ENCODE measurements around the gene EIF2AK3. TPM values are rescaled to one million over a fixed set of nuclear protein-coding genes. Genes with fewer than 3 reads are reported as not detected.

Gene EIF2AK3
- total and polyA plus RNA-seq, 2 of the 13 experiments (the other 11 are each of a cell fraction or from before 2014, with no cell fraction given) = 10.3 to 30.6 TPM

- TF ChIP-seq ZNF646 (CRISPR knock-in tag; IDR thresholded peaks at IDR 0.05) (no peak), MED13 (CRISPR knock-in tag; IDR thresholded peaks at IDR 0.05) (no peak), SIN3B (IDR thresholded peaks at IDR 0.05; ENCODE audit: low read length) (no peak), HHEX (CRISPR knock-in tag; IDR thresholded peaks at IDR 0.05) (no peak), EED (CRISPR knock-in tag; IDR thresholded peaks at IDR 0.05) (no peak), SNAI1 (CRISPR knock-in tag; IDR thresholded peaks at IDR 0.05; ENCODE audit: borderline replicate concordance) (no peak), ZMYM4 (CRISPR knock-in tag; IDR thresholded peaks at IDR 0.05) (no peak)
Observed at GRCh38 chr2:88621432-88621831, 5.8 kb downstream of the EIF2AK3 start (continued).

- ChIA-PET CTCF (ENCODE audit: low intra/inter-chr PET ratio, low total read pairs) (no interaction called here), POLR2A (no interaction called here)
- H3K9me3 ChIP-seq (ENCODE audit: low read length) = no peaks in the 10 kb centered on the region
- no peak overlapping the region for H3K27ac ChIP-seq (ENCODE audit: extremely low read length, insufficient read depth, low read length)
- no peak overlapping the region for H3K9ac ChIP-seq (ENCODE audit: insufficient read depth, low read depth, low read length)
- peaks cover 91% of the 10 kb centered on the region for H3K79me2 ChIP-seq (ENCODE audit: insufficient read depth, low read length)
- DNase-seq (ENCODE audit: low spot score) = no peak
- no peak overlapping the region for H3K4me2 ChIP-seq (ENCODE audit: low read depth, low read length)
- H3K36me3 ChIP-seq (replicated peaks in 1 of 2; ENCODE audit: control insufficient read depth in 1 of 2, insufficient read depth in 2 of 2, low read length in 2 of 2) = 0 out of 5 replicates have a peak, but pooled peaks cover 0 to 5% of the 10 kb centered on the region in 2 experiments
- ATAC-seq = no peak
- no peaks in the 10 kb centered on the region for H3K27me3 ChIP-seq (ENCODE audit: control insufficient read depth in 1 of 2, insufficient read depth in 2 of 2, low read length in 2 of 2)
- in situ Hi-C loops (cut with HindIII; ENCODE audit: extremely low pct_ligation_motif_present, low pct_unique_long_range_greater_than_20kb) = no loop called here
- WGBS (ENCODE audit: low lambda C conversion rate) = 96% methylated on average over 1 of the region's 1 CpG
- FAIRE-seq = no peak
- H2AFZ ChIP-seq (ENCODE audit: low read length) = no peak overlapping the region
- H4K20me1 ChIP-seq (ENCODE audit: insufficient read depth, low read length) = peaks cover 2% of the 10 kb centered on the region
- BruUV-seq (replicated peaks) = no TSS peak
- peaks cover 37% of the 10 kb centered on the region for H3K4me1 ChIP-seq (ENCODE audit: insufficient read depth, low read length)
- intact Hi-C loops (cut with micrococcal nuclease; ENCODE audit: unreplicated experiment) = no loop called here
- H3K4me3 ChIP-seq (replicated peaks in 1 of 3; ENCODE audit: insufficient read depth in 1 of 3, low read depth in 2 of 3, low read length in 3 of 3) = no peak overlapping the region
- TF ChIP-seq MIER2 (CRISPR knock-in tag; IDR thresholded peaks at IDR 0.05) (no peak), MYNN (CRISPR knock-in tag; IDR thresholded peaks at IDR 0.05; ENCODE audit: low read depth) (no peak), ZNF207 (IDR thresholded peaks at IDR 0.05; ENCODE audit: borderline replicate concordance) (no peak), TCF7L2 (IDR thresholded peaks at IDR 0.05; ENCODE audit: low read depth, low read length) (no peak), RBM39 (IDR thresholded peaks at IDR 0.05; ENCODE audit: low read depth, low read length, poor library complexity, severe bottlenecking) (no peak), E2F5 (CRISPR knock-in tag; conservative IDR thresholded peaks at IDR 0.05) (no peak), ZNF7 (CRISPR knock-in tag; IDR thresholded peaks at IDR 0.05) (no peak), ZNF703 (CRISPR knock-in tag; IDR thresholded peaks at IDR 0.05; ENCODE audit: borderline replicate concordance) (no peak), MTF1 (CRISPR knock-in tag; IDR thresholded peaks at IDR 0.05) (no peak), ZNF264 (CRISPR knock-in tag; IDR thresholded peaks at IDR 0.05) (no peak), ZFP36L1 (CRISPR knock-in tag; IDR thresholded peaks at IDR 0.05) (no peak), ZNF12 (CRISPR knock-in tag; IDR thresholded peaks at IDR 0.05) (no peak), KLF9 (CRISPR knock-in tag; IDR thresholded peaks at IDR 0.05; ENCODE audit: low read depth) (no peak), ZNF10 (CRISPR knock-in tag; IDR thresholded peaks at IDR 0.05; ENCODE audit: borderline replicate concordance, low read depth) (no peak)
Observed at GRCh38 chr2:88620015-88620414, 7.2 kb downstream of the EIF2AK3 start.
